Measurements from ENCODE around the gene ABCG1.

DNA sequence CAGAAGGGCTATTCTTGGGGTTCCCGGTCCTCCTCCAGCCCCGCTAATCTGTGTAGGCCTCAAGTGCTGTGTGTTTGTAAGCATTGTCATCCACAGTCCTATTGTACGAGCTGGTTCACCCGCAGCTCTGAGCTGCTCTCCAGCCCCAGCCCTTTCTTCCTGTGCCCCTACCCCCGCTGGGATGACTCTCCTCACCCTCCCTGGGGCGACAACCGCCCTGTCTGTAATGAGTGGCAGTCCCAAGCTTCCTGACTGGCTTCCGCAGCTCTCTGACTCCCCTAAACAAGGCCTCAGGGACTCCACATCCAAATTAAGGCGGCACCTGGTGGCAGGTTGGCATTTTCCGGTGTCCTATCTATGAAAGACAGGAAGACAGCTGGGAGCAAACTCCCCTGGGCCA is 50.4 kb downstream of the ABCG1 start:
- TF ChIP-seq, protein P1, sequence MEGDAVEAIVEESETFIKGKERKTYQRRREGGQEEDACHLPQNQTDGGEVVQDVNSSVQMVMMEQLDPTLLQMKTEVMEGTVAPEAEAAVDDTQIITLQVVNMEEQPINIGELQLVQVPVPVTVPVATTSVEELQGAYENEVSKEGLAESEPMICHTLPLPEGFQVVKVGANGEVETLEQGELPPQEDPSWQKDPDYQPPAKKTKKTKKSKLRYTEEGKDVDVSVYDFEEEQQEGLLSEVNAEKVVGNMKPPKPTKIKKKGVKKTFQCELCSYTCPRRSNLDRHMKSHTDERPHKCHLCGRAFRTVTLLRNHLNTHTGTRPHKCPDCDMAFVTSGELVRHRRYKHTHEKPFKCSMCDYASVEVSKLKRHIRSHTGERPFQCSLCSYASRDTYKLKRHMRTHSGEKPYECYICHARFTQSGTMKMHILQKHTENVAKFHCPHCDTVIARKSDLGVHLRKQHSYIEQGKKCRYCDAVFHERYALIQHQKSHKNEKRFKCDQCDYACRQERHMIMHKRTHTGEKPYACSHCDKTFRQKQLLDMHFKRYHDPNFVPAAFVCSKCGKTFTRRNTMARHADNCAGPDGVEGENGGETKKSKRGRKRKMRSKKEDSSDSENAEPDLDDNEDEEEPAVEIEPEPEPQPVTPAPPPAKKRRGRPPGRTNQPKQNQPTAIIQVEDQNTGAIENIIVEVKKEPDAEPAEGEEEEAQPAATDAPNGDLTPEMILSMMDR (conservative IDR thresholded peaks at IDR 0.05; ENCODE audit: low read length) = no peak
- TF ChIP-seq EZH2phosphoT487 (IDR thresholded peaks at IDR 0.05; ENCODE audit: borderline replicate concordance, low read depth, low read length) = no peak
